ENCODE results near the gene HINT2. TPM values are rescaled to one million over a fixed set of nuclear protein-coding genes. Genes with fewer than 3 reads are reported as not detected.

The HINT2 gene
- total RNA-seq, 4 donors from 2014 or later = 23.4 to 32.4 (median 27.5) TPM

GRCh38 chr9:35776018-35776417 lies 38.8 kb downstream of the HINT2 start:
- intact Hi-C loops (cut with DNase I) = no loop called here
- Histone ChIP-seq H3K27ac (replicated peaks in 1 of 4) (no peak overlapping the region), H3K9me3 (no peaks in the 10 kb centered on the region), H3K36me3 (no peaks in the 10 kb centered on the region), H3K27me3 (no peaks in the 10 kb centered on the region), H3K4me3 (no peak overlapping the region), H3K4me1 (peaks cover 10 to 14% (median 13%) of the 10 kb centered on the region in 4 donors)
- DNase-seq (ENCODE audit: extremely low spot score) = no peak
- TF ChIP-seq POLR2AphosphoS5 (IDR thresholded peaks at IDR 0.05) (no peak), EP300 (IDR thresholded peaks at IDR 0.05) (no peak), POLR2A (IDR thresholded peaks at IDR 0.05; ENCODE audit: low read depth) (no peak), CTCF (IDR thresholded peaks at IDR 0.05) (no peak)
- WGBS = 87% methylated on average over 4 of the region's 4 CpGs

- Histone ChIP-seq H3K4me1 (peaks cover 20 to 23% (median 23%) of the 10 kb centered on the region in 4 donors), H3K4me3 (no peak overlapping the region), H3K9me3 (no peaks in the 10 kb centered on the region), H3K27me3 (no peaks in the 10 kb centered on the region), H3K36me3 (no peaks in the 10 kb centered on the region), H3K27ac (replicated peaks in 1 of 4) (peak overlapping the region in 1 of 4 donors; percentile 23)
- TF ChIP-seq POLR2A (IDR thresholded peaks at IDR 0.05; ENCODE audit: low read depth) = no peak
- TF ChIP-seq EP300 (IDR thresholded peaks at IDR 0.05) = no peak
- no peak for TF ChIP-seq POLR2AphosphoS5 (IDR thresholded peaks at IDR 0.05)
- TF ChIP-seq CTCF (IDR thresholded peaks at IDR 0.05) = no peak
- intact Hi-C loops (cut with DNase I) = no loop called here
- 66% methylated on average over 7 of the region's 7 CpGs for WGBS
- no peak for DNase-seq (ENCODE audit: extremely low spot score)
Measured at GRCh38 chr9:35774907-35775635, 39.8 kb downstream of the HINT2 start.

GRCh38 chr9:35771943-35772342 lies 42.9 kb downstream of the HINT2 start:
- TF ChIP-seq POLR2AphosphoS5 (IDR thresholded peaks at IDR 0.05) = no peak
- no peak for TF ChIP-seq POLR2A (IDR thresholded peaks at IDR 0.05; ENCODE audit: low read depth)
- TF ChIP-seq CTCF (IDR thresholded peaks at IDR 0.05) = no peak
- TF ChIP-seq EP300 (IDR thresholded peaks at IDR 0.05) = no peak
- Histone ChIP-seq H3K4me3 (no peak overlapping the region), H3K27ac (replicated peaks in 1 of 4) (peak overlapping the region in 2 of 4 donors; percentile 67 to 78), H3K4me1 (peaks cover 20 to 29% (median 26%) of the 10 kb centered on the region in 4 donors), H3K36me3 (no peaks in the 10 kb centered on the region), H3K27me3 (no peaks in the 10 kb centered on the region), H3K9me3 (no peaks in the 10 kb centered on the region)
- 89% methylated on average over 3 of the region's 3 CpGs for WGBS
- no peak for DNase-seq (ENCODE audit: extremely low spot score)
- intact Hi-C loops (cut with DNase I) = no loop called here

GRCh38 chr9:35771534-35771933 lies 43.3 kb downstream of the HINT2 start:
- Histone ChIP-seq H3K4me1 (peaks cover 20 to 29% (median 26%) of the 10 kb centered on the region in 4 donors), H3K36me3 (no peaks in the 10 kb centered on the region), H3K27me3 (no peaks in the 10 kb centered on the region), H3K27ac (replicated peaks in 1 of 4) (peak overlapping the region; percentile 42 to 78 (median 64)), H3K4me3 (no peak overlapping the region), H3K9me3 (no peaks in the 10 kb centered on the region)
- no peak for DNase-seq (ENCODE audit: extremely low spot score)
- 57% methylated on average over 1 of the region's 1 CpG for WGBS
- TF ChIP-seq POLR2A (IDR thresholded peaks at IDR 0.05; ENCODE audit: low read depth) (no peak), CTCF (IDR thresholded peaks at IDR 0.05) (no peak), POLR2AphosphoS5 (IDR thresholded peaks at IDR 0.05) (no peak), EP300 (IDR thresholded peaks at IDR 0.05) (no peak)
- intact Hi-C loops (cut with DNase I) = no loop called here
